Activated CD8-positive, alpha-beta memory T cell treated with anti-CD3 and anti-CD28 coated beads, Interleukin-2, amount 10 ng/mL, durations not matched to agents 7 days and 5 days (primary cell): ENCODE results near the gene UTP11. TPM values are rescaled to one million over a fixed set of nuclear protein-coding genes. Genes with fewer than 3 reads are reported as not detected.

Experiments used
- ATAC-seq: fragments of 150-1000 bp; cut with Tn5 transposase; one replicate; pipeline ENCODE4 v1.10.0; 2021; ENCODE audit warnings: moderate library complexity
- CTCF ChIA-PET: fragments of 350-600 bp; sonication (Branson Sonifier 250); formaldehyde crosslinking; loops from one replicate; lab custom pipeline; 2021; ENCODE audit warnings: antibody characterized with exemption; lab: Charles Lee
- DNase-seq: peaks from one replicate; pipeline ENCODE4 v3.0.0-alpha.2; 2020
- H3K27ac Mint-ChIP-seq: one replicate; pipeline ENCODE4 v1.8.0; 2021; ENCODE audit warnings: mild to moderate bottlenecking, mixed read lengths
- H3K27me3 Mint-ChIP-seq: one replicate; pipeline ENCODE4 v1.8.0; 2021; ENCODE audit warnings: mixed read lengths
- H3K36me3 Mint-ChIP-seq: one replicate; pipeline ENCODE4 v1.8.0; 2021; ENCODE audit warnings: mild to moderate bottlenecking, mixed read lengths
- H3K4me1 Mint-ChIP-seq: one replicate; pipeline ENCODE4 v1.8.0; 2021; ENCODE audit warnings: mixed read lengths
- H3K4me3 Mint-ChIP-seq: one replicate; pipeline ENCODE4 v1.8.0; 2021; ENCODE audit warnings: mild to moderate bottlenecking, moderate library complexity, mixed read lengths
- H3K9me3 Mint-ChIP-seq: one replicate; pipeline ENCODE4 v1.8.0; 2022; ENCODE audit warnings: low read depth, mixed read lengths
- total RNA-seq, 2 experiments: library from RNA; stranded (reverse); gene quantifications; one replicate each; pipeline ENCODE4 v1.2.3, GENCODE V29; 2021

UTP11 gene
- total RNA-seq, 2 experiments from 2014 or later: 32.4 to 49.6 TPM

- Mint-ChIP-seq H3K4me3 (no peak overlapping the region), H3K9me3 (no peaks in the 10 kb centered on the region), H3K27me3 (peaks cover 25% of the 10 kb centered on the region), H3K36me3 (no peaks in the 10 kb centered on the region), H3K4me1 (no peaks in the 10 kb centered on the region), H3K27ac (no peak overlapping the region)
- no peak for DNase-seq
- CTCF ChIA-PET: interaction anchor here (1.4 to 1.7 kb wide), 2 partner anchors 34 to 35 kb away, joined by 3 to 4 read pairs; no protein-coding TSS in a partner anchor
- no peak for ATAC-seq
Observed at GRCh38 chr1:38037221-38037939, 24.8 kb downstream of the UTP11 start.

GRCh38 chr1:38038861-38039260 lies 26.3 kb downstream of the UTP11 start:
- no peaks in the 10 kb centered on the region for H3K9me3 Mint-ChIP-seq
- no peak overlapping the region for H3K4me3 Mint-ChIP-seq
- no peak for DNase-seq
- CTCF ChIA-PET: interaction anchor here (0.9 kb wide), 1 partner anchor 33 kb away, joined by 3 read pairs; no protein-coding TSS in a partner anchor
- no peak for ATAC-seq
- H3K4me1 Mint-ChIP-seq: no peaks in the 10 kb centered on the region
- no peak overlapping the region for H3K27ac Mint-ChIP-seq
- H3K36me3 Mint-ChIP-seq: no peaks in the 10 kb centered on the region
- H3K27me3 Mint-ChIP-seq: peaks cover 39% of the 10 kb centered on the region

- H3K4me1 Mint-ChIP-seq: peaks cover 2% of the 10 kb centered on the region
- DNase-seq (no peak), ATAC-seq (no peak)
- H3K36me3 Mint-ChIP-seq: no peaks in the 10 kb centered on the region
- H3K27me3 Mint-ChIP-seq: peaks cover 44% of the 10 kb centered on the region
- H3K27ac Mint-ChIP-seq: no peak overlapping the region
- CTCF ChIA-PET: interaction anchor here (0.9 kb wide), 1 partner anchor 33 kb away, joined by 3 read pairs; no protein-coding TSS in a partner anchor
- no peaks in the 10 kb centered on the region for H3K9me3 Mint-ChIP-seq
- no peak overlapping the region for H3K4me3 Mint-ChIP-seq
Observed at GRCh38 chr1:38039331-38040088, 27.0 kb downstream of the UTP11 start.

GRCh38 chr1:38041936-38042834 lies 29.7 kb downstream of the UTP11 start:
- CTCF ChIA-PET: interaction anchor here (1.2 to 1.8 kb wide), 3 partner anchors 9 to 14 kb away, joined by 3 to 5 read pairs (median 3); no protein-coding TSS in a partner anchor
- Mint-ChIP-seq H3K4me3 (no peak overlapping the region), H3K9me3 (no peaks in the 10 kb centered on the region), H3K27me3 (peaks cover 55% of the 10 kb centered on the region), H3K36me3 (no peaks in the 10 kb centered on the region), H3K4me1 (peaks cover 7% of the 10 kb centered on the region), H3K27ac (no peak overlapping the region)
- no peak for DNase-seq
- ATAC-seq: no peak

- no peak overlapping the region for H3K27ac Mint-ChIP-seq
- peaks cover 9% of the 10 kb centered on the region for H3K4me1 Mint-ChIP-seq
- DNase-seq (no peak), ATAC-seq (no peak)
- H3K4me3 Mint-ChIP-seq: no peak overlapping the region
- CTCF ChIA-PET: interaction anchor here (1.2 kb wide), 1 partner anchor 10 kb away, joined by 3 read pairs; no protein-coding TSS in a partner anchor
- H3K36me3 Mint-ChIP-seq: no peaks in the 10 kb centered on the region
- H3K27me3 Mint-ChIP-seq: peaks cover 65% of the 10 kb centered on the region
- no peaks in the 10 kb centered on the region for H3K9me3 Mint-ChIP-seq
Observed at GRCh38 chr1:38043036-38043747, 30.7 kb downstream of the UTP11 start.

GRCh38 chr1:38044221-38045215 lies 32.0 kb downstream of the UTP11 start:
- H3K27me3 Mint-ChIP-seq: peaks cover 68% of the 10 kb centered on the region
- no peak overlapping the region for H3K4me3 Mint-ChIP-seq
- CTCF ChIA-PET: interaction anchor here (1.1 kb wide), 1 partner anchor 15 kb away, joined by 3 read pairs; no protein-coding TSS in a partner anchor
- H3K27ac Mint-ChIP-seq: peak overlapping the region; percentile 49
- no peak for ATAC-seq
- DNase-seq: no peak
- no peaks in the 10 kb centered on the region for H3K9me3 Mint-ChIP-seq
- no peaks in the 10 kb centered on the region for H3K36me3 Mint-ChIP-seq
- H3K4me1 Mint-ChIP-seq: peaks cover 9% of the 10 kb centered on the region

- H3K4me1 Mint-ChIP-seq: peaks cover 9% of the 10 kb centered on the region
- H3K27ac Mint-ChIP-seq: no peak overlapping the region
- no peaks in the 10 kb centered on the region for H3K9me3 Mint-ChIP-seq
- CTCF ChIA-PET: interaction anchor here (1.1 kb wide), 1 partner anchor 19 kb away, joined by 4 read pairs; no protein-coding TSS in a partner anchor
- no peaks in the 10 kb centered on the region for H3K36me3 Mint-ChIP-seq
- DNase-seq (no peak), ATAC-seq (no peak)
- H3K27me3 Mint-ChIP-seq: peaks cover 60% of the 10 kb centered on the region
- H3K4me3 Mint-ChIP-seq: no peak overlapping the region
Observed at GRCh38 chr1:38045401-38046332, 33.1 kb downstream of the UTP11 start.

GRCh38 chr1:38046333-38046883 lies 33.9 kb downstream of the UTP11 start, which contains the start of gene POU3F1:
Gene POU3F1 (minus strand): TSS chr1:38046793. CDS start chr1:38046743, 50 bp downstream.
- no peaks in the 10 kb centered on the region for H3K9me3 Mint-ChIP-seq
- peaks cover 55% of the 10 kb centered on the region for H3K27me3 Mint-ChIP-seq
- H3K36me3 Mint-ChIP-seq: no peaks in the 10 kb centered on the region
- peak within 1 kb of the TSS; percentile 57 for H3K4me3 Mint-ChIP-seq
- H3K4me1 Mint-ChIP-seq: peaks cover 9% of the 10 kb centered on the region
- ATAC-seq (peak; percentile 25), DNase-seq (no peak)
- CTCF ChIA-PET: interaction anchor here (0.6 to 1.1 kb wide), 3 partner anchors 13 to 20 kb away, joined by 3 to 4 read pairs (median 3); no protein-coding TSS in a partner anchor
- H3K27ac Mint-ChIP-seq: no peak within 1 kb of the TSS

- Mint-ChIP-seq H3K27ac (no peak overlapping the region), H3K27me3 (peaks cover 51% of the 10 kb centered on the region), H3K36me3 (no peaks in the 10 kb centered on the region), H3K4me3 (peak overlapping the region; percentile 57), H3K9me3 (no peaks in the 10 kb centered on the region), H3K4me1 (peaks cover 9% of the 10 kb centered on the region)
- ATAC-seq: peak; percentile 88
- CTCF ChIA-PET: interaction anchor here (0.6 to 1.1 kb wide), 3 partner anchors 13 to 20 kb away, joined by 3 to 4 read pairs (median 3); no protein-coding TSS in a partner anchor
- DNase-seq: peak; percentile 76
Observed at GRCh38 chr1:38046884-38047602, 34.5 kb downstream of the UTP11 start.
